AG09319 (cell line): Measurements from ENCODE around the gene CUTC.

Source experiments
- DNase-seq: peaks from one replicate; pipeline ENCODE4 v3.0.0-alpha.2; 2010; ENCODE audit warnings: low read depth; ENCODE audit errors: extremely low read depth
- CTCF ChIP-seq: IDR thresholded peaks from 2 replicates; pipeline ENCODE4 v1.5.1; 2011; ENCODE audit warnings: low read depth, mild to moderate bottlenecking, inconsistent platforms, low read length, moderate library complexity

The CUTC gene

GRCh38 chr10:99760321-99760720 lies 28.3 kb downstream of the CUTC start:
- no peak for DNase-seq
- TF ChIP-seq CTCF = no peak

- no peak for TF ChIP-seq CTCF
Measured at GRCh38 chr10:99761365-99761764, 29.3 kb downstream of the CUTC start.

GRCh38 chr10:99765672-99766301 lies 33.8 kb downstream of the CUTC start:
- DNase-seq = no peak
- no peak for TF ChIP-seq CTCF

More at GRCh38 chr10:99761365-99761764, 29.3 kb downstream of the CUTC start:
- no peak for DNase-seq

GRCh38 chr10:99766302-99766681 lies 34.3 kb downstream of the CUTC start:
- no peak for DNase-seq
- no peak for TF ChIP-seq CTCF

GRCh38 chr10:99767901-99768300 lies 35.9 kb downstream of the CUTC start:
- DNase-seq = no peak
- TF ChIP-seq CTCF = no peak

- TF ChIP-seq CTCF = no peak
- DNase-seq = no peak
Measured at GRCh38 chr10:99768556-99768955, 36.5 kb downstream of the CUTC start.

GRCh38 chr10:99769706-99770105 lies 37.7 kb downstream of the CUTC start:
- no peak for DNase-seq
- TF ChIP-seq CTCF = no peak
